Endothelial cell of umbilical vein (primary cell): ENCODE results near the gene TRIM46. TPM values are rescaled to one million over a fixed set of nuclear protein-coding genes. Genes with fewer than 3 reads are reported as not detected.
A peak's percentile ranks its signal among the peaks of the same experiment; 100 is the strongest.

Experiments
- BruUV-seq: library from RNA; stranded (reverse); fragments of 400-500 nt; replicated peaks from 2 replicates; lab custom pipeline; 2021; lab: Mats Ljungman, UMichigan
- CTCF ChIA-PET: fragments of 300-600, 350-600 bp; sonication (Branson Sonifier 250); formaldehyde crosslinking; loops from one replicate; lab custom pipeline; 2021; ENCODE audit warnings: antibody characterized with exemption, inconsistent platforms; lab: Charles Lee
- POLR2A ChIA-PET: fragments of 300-600, 350-600 bp; sonication (Branson Sonifier 250); formaldehyde crosslinking; loops from one replicate; lab custom pipeline; 2021; ENCODE audit warnings: antibody characterized with exemption, inconsistent platforms; lab: Charles Lee
- DNase-seq: peaks from one replicate; pipeline ENCODE4 v3.0.0-alpha.2; 2011; ENCODE audit warnings: low read depth, low spot score
- FAIRE-seq: peaks from 2 replicates; lab custom pipeline; 2011; peaks lifted over from hg19 to GRCh38; lab: Jason Lieb, UNC
- H2AFZ ChIP-seq: 2 replicates; pipeline ENCODE4 v1.6.0; 2012; ENCODE audit warnings: low read depth, low read length, control low read depth, inconsistent platforms
- H3K27ac ChIP-seq: 2 replicates; pipeline ENCODE4 v1.5.1; 2011; ENCODE audit warnings: low read depth, mild to moderate bottlenecking, control low read depth, low read length, moderate library complexity; ENCODE audit not compliant: insufficient read depth
- H3K27me3 ChIP-seq, 2 experiments: 2 replicates each; pipeline versions ENCODE4 v1.6.0 to v1.6.1; 2011; ENCODE audit warnings: low read length in 2 of 2, mixed read lengths in 1 of 2; ENCODE audit not compliant: control insufficient read depth in 2 of 2, insufficient read depth in 2 of 2
- H3K36me3 ChIP-seq, 2 experiments: 2 replicates in 1 of 2; 3 replicates in 1 of 2; pipeline ENCODE4 v1.5.1; 2011; ENCODE audit warnings: low read length in 2 of 2, mild to moderate bottlenecking in 1 of 2, moderate library complexity in 1 of 2; ENCODE audit not compliant: control insufficient read depth in 2 of 2, insufficient read depth in 2 of 2; ENCODE audit errors: extremely low read depth in 1 of 2
- H3K4me1 ChIP-seq: 3 replicates; pipeline ENCODE4 v1.5.1; 2011; ENCODE audit warnings: mild to moderate bottlenecking, low read length; ENCODE audit not compliant: control insufficient read depth, insufficient read depth; ENCODE audit errors: extremely low read depth
- H3K4me2 ChIP-seq: 2 replicates; pipeline ENCODE4 v1.6.1; 2011; ENCODE audit warnings: low read length, control low read depth, mixed read lengths; ENCODE audit not compliant: insufficient read depth
- H3K4me3 ChIP-seq, 3 experiments: fragments of 200-600 bp in 1 of 3; sonication (generic), shearing (Covaris generic) in 1 of 3; replicated peaks in 1 of 3; 2 replicates each; pipeline ENCODE4 v1.5.1; 2011 to 2016; ENCODE audit warnings: control low read depth in 3 of 3, low read length in 3 of 3, mild to moderate bottlenecking in 2 of 3, inconsistent platforms in 1 of 3, low read depth in 1 of 3, moderate library complexity in 1 of 3; ENCODE audit not compliant: insufficient read depth in 1 of 3
- H3K79me2 ChIP-seq: 2 replicates; pipeline ENCODE4 v1.6.0; 2012; ENCODE audit warnings: low read length, inconsistent platforms; ENCODE audit not compliant: control insufficient read depth, insufficient read depth
- H3K9ac ChIP-seq: replicated peaks from 2 replicates; pipeline ENCODE3; 2011; ENCODE audit warnings: low read length, control low read depth; ENCODE audit not compliant: insufficient read depth; ENCODE audit errors: extremely low read depth
- H3K9me1 ChIP-seq: replicated peaks from 3 replicates; pipeline ENCODE4 v1.6.0; 2011; ENCODE audit warnings: mild to moderate bottlenecking, low read length; ENCODE audit not compliant: control insufficient read depth, insufficient read depth; ENCODE audit errors: extremely low read depth
- H3K9me3 ChIP-seq: replicated peaks from 2 replicates; pipeline ENCODE4 v1.5.1; 2012; ENCODE audit warnings: low read length, inconsistent platforms; ENCODE audit not compliant: control insufficient read depth, insufficient read depth
- H4K20me1 ChIP-seq: replicated peaks from 2 replicates; pipeline ENCODE3; 2011; ENCODE audit warnings: mild to moderate bottlenecking, low read length; ENCODE audit not compliant: control insufficient read depth, insufficient read depth; ENCODE audit errors: extremely low read depth
- CTCF ChIP-seq, 2 donors: IDR thresholded peaks; 1 replicate in 1 of 2; 2 replicates in 1 of 2; pipeline ENCODE4 v1.5.1; 2011; ENCODE audit warnings: low read length in 2 of 2, mild to moderate bottlenecking in 2 of 2, moderate library complexity in 2 of 2, control low read depth in 1 of 2, inconsistent platforms in 1 of 2, low read depth in 1 of 2; ENCODE audit not compliant: insufficient read depth in 1 of 2; ENCODE audit errors: extremely low read depth in 1 of 2
- EZH2 ChIP-seq: IDR thresholded peaks from 2 replicates; pipeline ENCODE4 v1.6.1; 2012; ENCODE audit warnings: borderline replicate concordance, low read depth, mild to moderate bottlenecking, moderate library complexity, low read length, inconsistent platforms; ENCODE audit not compliant: severe bottlenecking
- FOS ChIP-seq: IDR thresholded peaks from 2 replicates; pipeline ENCODE4 v1.6.1; 2011; ENCODE audit warnings: mild to moderate bottlenecking, low read length, moderate library complexity, borderline replicate concordance; ENCODE audit not compliant: insufficient read depth
- GATA2 ChIP-seq: IDR thresholded peaks from 2 replicates; pipeline ENCODE4 v1.7.0; 2011; ENCODE audit warnings: low read depth, mild to moderate bottlenecking, moderate library complexity, mixed read lengths, low read length; ENCODE audit not compliant: insufficient read length, insufficient read depth
- JUN ChIP-seq: IDR thresholded peaks from 2 replicates; pipeline ENCODE4 v1.6.1; 2011; ENCODE audit warnings: borderline replicate concordance, low read depth; ENCODE audit not compliant: insufficient read length, insufficient read depth
- MAX ChIP-seq: IDR thresholded peaks from 2 replicates; pipeline ENCODE4 v1.6.1; 2011; ENCODE audit not compliant: insufficient read depth, insufficient read length
- MYC ChIP-seq: IDR thresholded peaks from one replicate; pipeline ENCODE4 v1.6.1; 2011; ENCODE audit warnings: mild to moderate bottlenecking, low read depth, low read length
- POLR2A ChIP-seq: IDR thresholded peaks from 2 replicates; pipeline ENCODE4 v1.6.1; 2012; ENCODE audit warnings: low read depth, mild to moderate bottlenecking, control low read depth, low read length
- POLR2AphosphoS5 ChIP-seq: IDR thresholded peaks from 2 replicates; pipeline ENCODE4 v1.6.1; 2012; ENCODE audit warnings: low read depth, mild to moderate bottlenecking, control low read depth, low read length, moderate library complexity; ENCODE audit not compliant: insufficient read depth
- dilution Hi-C: fragments of 300-500 bp; cut with MboI; formaldehyde crosslinking; loops from one replicate; pipeline ENCODE4 v1.15.0; 2019; ENCODE audit warnings: low sequenced_read_pairs; ENCODE audit not compliant: extremely low pct_ligation_motif_present
- intact Hi-C: fragments of 100-400 bp; cut with micrococcal nuclease; formaldehyde crosslinking; loops from one replicate; pipeline ENCODE4 v1.10.0; 2022
- polyA plus RNA-seq, 4 experiments: library from polyadenylated mRNA; depleted of rRNA in 3 of 4; stranded (reverse) in 3 of 4; unstranded in 1 of 4; fragments of >200 nt; gene quantifications; 2 replicates each; pipeline versions ENCODE4 v1.2.1 to v1.2.3, GENCODE V29; 2011 to 2012; ENCODE audit warnings: missing spikeins in 1 of 4
- total RNA-seq: library from RNA; stranded (reverse); gene quantifications from 2 replicates; pipeline ENCODE4 v1.2.3, GENCODE V29; 2021

Gene TRIM46
- total and polyA plus RNA-seq, 2 donors (not counting 3 experiments of a cell fraction or from before 2014, with no cell fraction given), result 9.5 to 10.0 TPM

- DNase-seq, result no peak
- Histone ChIP-seq H3K4me1 (peaks cover 13% of the 10 kb centered on the region), H3K36me3 (peaks cover 0 to 3% of the 10 kb centered on the region in 2 experiments), H3K9ac (peak overlapping the region; percentile 35), H2AFZ (no peak overlapping the region), H4K20me1 (no peaks in the 10 kb centered on the region), H3K27ac (no peak overlapping the region), H3K79me2 (no peaks in the 10 kb centered on the region), H3K27me3 (no peaks in the 10 kb centered on the region), H3K4me2 (peak overlapping the region; percentile 70), H3K9me3 (no peaks in the 10 kb centered on the region), H3K9me1 (no peaks in the 10 kb centered on the region), H3K4me3 (peak overlapping the region; percentile 10 to 32 (median 16))
- dilution Hi-C loops, result no loop called here
- BruUV-seq, result TSS peak; percentile 63
- TF ChIP-seq GATA2, result no peak
- TF ChIP-seq MAX, result no peak
- TF ChIP-seq CTCF (IDR thresholded peaks at IDR 0.05; ENCODE audit: extremely low read depth in 1 of 2, insufficient read depth in 1 of 2, low read depth in 1 of 2, low read length in 2 of 2), result no peak
- no peak for TF ChIP-seq EZH2
- no peak for TF ChIP-seq JUN
- TF ChIP-seq POLR2AphosphoS5, result no peak
- TF ChIP-seq FOS, result no peak
- TF ChIP-seq POLR2A, result no peak
- TF ChIP-seq MYC, result no peak
- CTCF ChIA-PET, result interaction anchor here (0.6 to 3.7 kb wide), 8 partner anchors 8 to 130 kb away, joined by 3 to 88 read pairs (median 15); partner anchors contain the start of genes KRTCAP2, MTX1, THBS3 and TRIM46
- POLR2A ChIA-PET, result interaction anchor here (2.3 kb wide), 1 partner anchor 23 kb away, joined by 8 read pairs; the partner anchor contains the start of gene KRTCAP2
- intact Hi-C loops, result no loop called here
- no peak for FAIRE-seq
Observed at GRCh38 chr1:155195201-155196102, 21.8 kb downstream of the TRIM46 start.
